Kidney epithelial cell (primary cell): ENCODE results near the gene PHF21A. TPM values are rescaled to one million over a fixed set of nuclear protein-coding genes. Genes with fewer than 3 reads are reported as not detected.

ENCODE experiments used
- DNase-seq: peaks from one replicate; pipeline ENCODE4 v3.0.0-alpha.2; 2010; ENCODE audit warnings: low read depth
- H3K27me3 ChIP-seq: 2 replicates; pipeline ENCODE4 v1.6.0; 2011; ENCODE audit warnings: low read length; ENCODE audit not compliant: control insufficient read depth, insufficient read depth
- H3K36me3 ChIP-seq: 2 replicates; pipeline ENCODE4 v1.5.1; 2011; ENCODE audit warnings: low read length; ENCODE audit not compliant: control insufficient read depth, insufficient read depth
- H3K4me3 ChIP-seq: 2 replicates; pipeline ENCODE4 v1.5.1; 2011; ENCODE audit warnings: low read depth, mild to moderate bottlenecking, control low read depth, low read length
- CTCF ChIP-seq: IDR thresholded peaks from 2 replicates; pipeline ENCODE4 v1.5.1; 2011; ENCODE audit warnings: mild to moderate bottlenecking, moderate library complexity, low read length, control low read depth, inconsistent platforms; ENCODE audit not compliant: insufficient read depth, poor library complexity, severe bottlenecking
- total RNA-seq: library from RNA; depleted of rRNA; stranded (reverse); fragments of >200 nt; gene quantifications from 2 replicates; pipeline ENCODE4 v1.2.3, GENCODE V29; 2015

The PHF21A gene
- total RNA-seq, 1 donor from 2014 or later: 11.8 TPM

- no peaks in the 10 kb centered on the region for H3K36me3 ChIP-seq
- no peak for DNase-seq
- H3K4me3 ChIP-seq: no peak overlapping the region
- no peaks in the 10 kb centered on the region for H3K27me3 ChIP-seq
- TF ChIP-seq CTCF: no peak
Observed at GRCh38 chr11:46134540-46134939, 13.3 kb upstream of the PHF21A start.

GRCh38 chr11:46134061-46134460, 12.8 kb upstream of the PHF21A start:
- Histone ChIP-seq H3K27me3 (no peaks in the 10 kb centered on the region), H3K4me3 (no peak overlapping the region), H3K36me3 (no peaks in the 10 kb centered on the region)
- TF ChIP-seq CTCF: no peak
- DNase-seq: no peak

GRCh38 chr11:46133119-46133518, 11.9 kb upstream of the PHF21A start:
- Histone ChIP-seq H3K27me3 (no peaks in the 10 kb centered on the region), H3K4me3 (no peak overlapping the region), H3K36me3 (no peaks in the 10 kb centered on the region)
- no peak for DNase-seq
- no peak for TF ChIP-seq CTCF

GRCh38 chr11:46130286-46130940, 9.2 kb upstream of the PHF21A start:
- Histone ChIP-seq H3K27me3 (no peaks in the 10 kb centered on the region), H3K36me3 (no peaks in the 10 kb centered on the region), H3K4me3 (no peak overlapping the region)
- DNase-seq: no peak
- TF ChIP-seq CTCF: no peak

- Histone ChIP-seq H3K36me3 (no peaks in the 10 kb centered on the region), H3K27me3 (no peaks in the 10 kb centered on the region), H3K4me3 (no peak overlapping the region)
- DNase-seq: no peak
- no peak for TF ChIP-seq CTCF
Observed at GRCh38 chr11:46129133-46129532, 7.9 kb upstream of the PHF21A start.

- no peaks in the 10 kb centered on the region for H3K36me3 ChIP-seq
- no peaks in the 10 kb centered on the region for H3K27me3 ChIP-seq
- no peak overlapping the region for H3K4me3 ChIP-seq
- no peak for DNase-seq
- peak; percentile 14 for TF ChIP-seq CTCF
Observed at GRCh38 chr11:46127150-46127638, 5.9 kb upstream of the PHF21A start.
